Left colon (tissue), 2 donors: ENCODE data around the gene FN3K. TPM values are rescaled to one million over a fixed set of nuclear protein-coding genes. Genes with fewer than 3 reads are reported as not detected.
"Not testable (repeated sequence)": the region's sequence is repeated elsewhere in the genome, so short reads cannot be mapped to it uniquely, and the experiment has no call there.

Source experiments
- ATAC-seq: fragments of 200-7000 bp; cut with Tn5 transposase; one replicate; pipeline ENCODE4 v1.9.1; 2020; ENCODE audit warnings: mild to moderate bottlenecking, moderate library complexity
- DNase-seq, 2 donors: peaks; one replicate each; pipeline ENCODE4 v3.0.0-alpha.2; 2020
- intact Hi-C, 2 donors: fragments of 100-400 bp; cut with DNase I in 1 of 2; cut with micrococcal nuclease in 1 of 2; formaldehyde crosslinking; loops; one replicate each; pipeline versions ENCODE4 v1.11.2 to v1.14.0; 2022; cut with DNase I, micrococcal nuclease
- total RNA-seq, 2 donors: library from RNA; stranded (reverse); fragmentation: NEBNext Ultra II Directional; extraction: Animal tissue kit (Norgen Biotek cat#: 25700); gene quantifications; one replicate each; pipeline ENCODE4 v1.2.1, GENCODE V29; 2021
- donor health status: DM: no; HTN: no; CAD: no.
- donor health status: DM: yes; HTN: yes; CAD: no.

FN3K gene
- total RNA-seq, 2 donors from 2014 or later: 48.3 to 63.1 TPM

DNA sequence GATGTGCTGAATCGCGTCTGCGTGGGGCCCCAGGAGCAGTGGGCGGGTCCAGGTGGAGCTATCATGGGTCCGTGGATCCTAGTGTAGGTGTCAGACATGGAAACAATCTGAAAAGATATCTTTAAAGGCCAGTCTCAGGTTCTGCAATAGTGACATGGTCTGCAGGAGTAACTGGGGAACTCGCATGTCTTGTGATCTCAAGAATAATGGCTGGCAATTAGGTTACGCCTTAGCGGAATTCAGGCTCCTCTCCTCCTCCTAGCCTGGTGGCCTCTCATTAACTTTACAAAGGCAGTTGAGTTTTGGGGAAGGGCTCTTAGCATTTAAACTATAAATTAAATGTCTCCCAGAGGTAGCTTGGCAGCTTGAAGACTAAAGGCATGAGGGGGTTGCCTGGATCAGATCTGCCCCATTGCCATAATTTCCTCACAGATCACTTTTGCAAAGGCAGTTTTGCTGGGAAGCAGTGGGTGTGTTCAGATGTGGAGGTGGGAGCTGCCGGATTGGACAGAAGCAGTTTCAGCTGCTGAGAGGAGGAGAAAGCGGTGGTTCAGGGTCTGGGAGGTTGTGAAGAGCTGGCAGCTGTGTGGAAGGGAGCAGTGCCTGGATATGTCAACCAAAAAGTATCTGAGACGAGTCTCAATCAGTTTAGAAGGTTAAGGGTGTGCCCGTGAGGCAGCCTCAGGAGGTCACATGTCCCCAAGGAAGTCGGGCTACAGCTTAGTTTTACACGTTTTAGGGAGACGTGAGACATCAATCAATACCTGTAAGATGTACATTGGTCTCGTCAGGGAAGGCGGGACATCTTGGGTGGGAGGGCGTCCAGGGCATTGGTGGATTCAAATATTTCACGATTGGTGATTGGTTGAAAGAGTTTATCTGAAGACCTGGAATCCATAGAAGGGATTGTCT lies 19.1 kb downstream of the FN3K start:
- ATAC-seq (peak; percentile 58), DNase-seq (peak; percentile 61 to 66)
- intact Hi-C loops: no loop called here

DNA sequence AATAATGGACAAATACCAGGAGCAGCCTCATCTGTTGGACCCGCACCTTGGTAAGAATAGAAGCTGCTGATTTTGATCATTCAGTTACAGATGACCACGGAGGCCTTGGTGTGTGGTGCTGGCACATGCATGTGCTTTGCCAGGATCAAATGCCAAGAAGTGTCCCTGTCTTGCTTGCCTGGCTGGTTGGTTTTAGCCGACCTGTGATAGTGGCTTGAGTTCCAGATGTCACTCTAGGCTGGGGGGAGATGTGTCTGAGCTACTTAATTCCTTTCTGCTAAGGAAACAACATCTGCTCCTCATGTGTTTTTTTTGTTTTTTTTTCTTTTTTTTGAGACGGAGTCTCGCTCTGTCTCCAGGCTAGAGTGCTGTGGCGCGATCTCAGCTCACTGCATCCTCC lies 20.8 kb downstream of the FN3K start:
- DNase-seq (no peak), ATAC-seq (no peak)
- intact Hi-C loops: no loop called here

DNA sequence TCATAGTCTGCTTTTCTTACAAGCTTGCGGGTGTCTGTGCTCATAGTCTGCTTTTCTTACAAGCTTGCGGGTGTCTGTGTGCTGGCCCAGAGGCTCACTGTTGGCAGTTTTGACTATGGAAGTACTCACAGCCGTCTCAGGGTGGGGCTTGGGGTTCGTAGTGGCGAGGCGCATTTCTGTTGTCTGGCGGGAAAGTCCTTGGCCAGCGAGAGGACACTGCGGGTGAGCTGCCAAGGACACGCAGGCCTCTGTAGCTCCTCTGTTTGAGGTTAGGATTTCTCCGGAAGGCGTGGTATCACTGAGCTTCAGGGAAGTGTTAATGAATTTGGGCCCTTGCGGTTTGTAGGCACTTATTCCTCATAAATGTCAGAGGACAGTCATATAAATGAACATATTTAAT lies 30.0 kb downstream of the FN3K start:
- ATAC-seq (no peak), DNase-seq (no peak)
- intact Hi-C loops: loop anchor here in 1 of 2 donors (10.0 kb wide), 1 partner anchor 101 kb away; no protein-coding TSS in a partner anchor

DNA sequence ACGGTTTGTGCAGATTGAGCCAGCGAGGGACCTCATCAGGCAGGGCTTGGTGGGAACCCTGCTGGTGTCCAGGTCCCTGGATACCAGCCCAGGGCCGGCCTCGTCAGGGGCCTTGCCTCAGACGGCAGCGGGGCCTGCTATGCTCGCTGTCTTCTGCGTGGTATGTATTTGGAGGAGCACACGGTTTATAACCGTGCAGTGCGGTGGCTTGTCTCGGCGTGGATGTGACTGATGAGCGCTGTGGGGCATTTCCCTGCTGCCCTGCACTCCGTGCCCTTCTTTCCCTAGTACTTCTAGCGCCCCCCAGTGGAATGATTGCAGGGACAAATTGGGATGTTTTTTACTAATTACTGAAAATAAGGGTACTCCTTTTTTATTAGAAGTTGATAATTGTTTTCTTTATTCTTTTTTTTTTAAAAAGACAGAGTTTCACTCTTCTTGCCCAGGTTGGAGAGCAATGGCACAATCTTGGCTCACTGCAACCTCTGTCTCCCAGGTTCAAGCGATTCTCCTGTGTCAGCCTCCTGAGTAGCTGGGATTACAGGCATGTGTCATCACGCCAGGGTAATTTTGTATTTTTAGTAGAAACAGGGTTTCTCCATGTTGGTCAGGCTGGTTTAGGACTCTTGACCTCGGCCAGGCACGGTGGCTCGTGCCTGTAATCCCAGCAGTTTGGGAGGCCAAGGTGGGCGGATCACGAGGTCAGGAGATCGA lies 31.8 kb downstream of the FN3K start:
- intact Hi-C loops: loop anchor here in 1 of 2 donors (10.0 kb wide), 1 partner anchor 102 kb away; no protein-coding TSS in a partner anchor
- DNase-seq: peak in 1 of 2 donors; percentile 84
- ATAC-seq: peak; percentile 70

DNA sequence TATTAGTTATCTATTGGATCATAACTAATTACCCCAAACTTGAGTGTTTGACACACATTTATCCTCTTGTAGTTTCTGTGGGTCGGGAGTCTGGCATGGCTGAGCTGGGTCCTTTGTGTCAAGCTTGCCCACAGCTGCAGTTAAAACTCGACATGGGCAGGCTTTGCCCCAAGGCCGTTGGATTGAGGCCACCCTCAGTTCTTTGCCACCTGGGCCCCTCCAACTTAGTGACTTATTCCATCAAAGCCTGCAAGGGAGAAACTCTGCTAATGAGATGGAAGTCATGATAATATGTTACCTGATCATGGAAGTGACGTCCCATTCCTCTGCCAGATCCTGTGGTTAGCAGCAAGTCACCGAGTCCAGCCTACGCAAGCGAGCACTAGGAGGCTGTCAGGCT lies 33.6 kb downstream of the FN3K start:
- intact Hi-C loops: loop anchor here in 1 of 2 donors (10.0 kb wide), 1 partner anchor 104 kb away; no protein-coding TSS in a partner anchor
- no peak for ATAC-seq
- DNase-seq: no peak

DNA sequence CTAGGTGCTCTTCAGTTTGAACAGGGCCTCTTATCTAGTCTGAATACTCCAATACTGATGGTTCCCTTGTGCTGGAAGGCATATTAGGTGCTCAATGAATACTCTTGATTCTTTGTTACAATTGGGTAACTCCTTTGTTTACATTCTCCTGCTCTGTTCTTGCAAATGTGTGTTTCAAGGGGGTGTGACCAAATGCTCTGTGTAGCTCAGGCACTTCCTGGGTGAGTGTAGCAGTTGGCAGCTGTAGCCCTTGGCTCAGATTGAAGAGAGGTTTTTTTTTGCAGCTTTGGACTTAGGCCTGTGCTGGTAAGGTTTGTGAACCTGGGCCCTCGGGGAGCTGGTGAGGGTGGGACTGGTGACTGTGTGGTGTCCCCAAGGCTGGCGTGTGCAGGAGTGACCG lies 36.6 kb downstream of the FN3K start:
- DNase-seq (peak; percentile 50 to 68), ATAC-seq (peak; percentile 87)
- intact Hi-C loops: loop anchor here in 1 of 2 donors (10.0 kb wide), 1 partner anchor 417 kb away; the partner anchor contains the start of gene TEX19

DNA sequence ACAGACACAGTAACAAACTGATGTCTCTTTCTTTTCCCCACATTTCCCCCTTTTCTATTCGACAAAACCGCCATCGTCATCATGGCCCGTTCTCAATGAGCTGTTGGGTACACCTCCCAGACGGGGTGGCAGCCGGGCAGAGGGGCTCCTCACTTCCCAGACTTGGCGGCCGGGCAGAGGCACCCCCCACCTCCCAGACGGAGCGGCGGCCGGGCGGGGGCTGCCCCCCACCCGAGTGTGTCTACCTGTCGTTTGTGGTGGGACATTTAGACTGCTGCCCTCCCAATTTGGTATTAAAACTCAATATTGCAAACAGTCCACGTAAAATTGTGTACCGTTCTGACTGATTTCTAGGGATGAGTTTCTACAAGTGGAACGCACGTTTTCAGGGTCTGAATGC lies 39.0 kb downstream of the FN3K start:
- not testable (repeated sequence) for DNase-seq, ATAC-seq
- intact Hi-C loops: loop anchor here in 1 of 2 donors (10.0 kb wide), 1 partner anchor 420 kb away; the partner anchor contains the start of gene TEX19

DNA sequence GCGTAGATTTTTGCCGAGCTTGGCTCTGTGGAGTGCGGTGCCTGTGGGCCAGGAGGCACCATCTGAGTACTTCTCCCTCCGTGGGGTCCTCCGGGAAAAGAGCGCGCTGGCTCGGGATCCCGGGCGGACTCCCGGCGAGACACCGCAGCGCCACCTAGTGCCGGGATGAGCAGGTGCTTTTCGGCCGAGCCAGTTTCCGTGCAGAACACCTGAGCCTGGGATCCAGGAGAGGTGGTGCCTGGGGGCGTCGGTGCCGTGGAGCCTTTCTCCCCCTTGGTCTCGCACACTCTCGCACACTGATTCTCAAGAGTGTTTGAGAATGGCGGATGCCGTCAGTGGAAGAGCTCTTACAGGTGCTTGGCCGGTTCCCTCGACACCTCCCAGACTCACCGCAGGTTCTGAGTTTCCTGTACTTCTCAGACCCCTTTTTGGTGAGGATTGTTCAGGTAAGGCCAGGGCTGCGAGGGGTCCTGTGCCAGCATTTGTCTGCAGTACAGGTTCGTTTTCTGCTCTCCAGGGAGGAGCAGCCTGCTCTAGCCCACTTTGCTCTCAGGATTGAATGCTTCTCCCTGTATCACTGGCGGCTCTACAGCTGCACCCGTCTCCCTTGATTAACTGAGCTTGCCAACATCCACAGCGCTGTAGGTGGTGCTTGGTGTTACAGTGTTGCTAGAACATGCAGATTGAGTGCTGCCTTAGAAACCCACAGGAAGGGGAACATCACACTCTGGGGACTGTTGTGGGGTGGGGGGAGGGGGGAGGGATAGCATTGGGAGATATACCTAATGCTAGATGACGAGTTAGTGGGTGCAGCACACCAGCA lies 39.8 kb downstream of the FN3K start:
- DNase-seq: peak in 1 of 2 donors; percentile 78
- peak; percentile 44 for ATAC-seq
- intact Hi-C loops: loop anchor here in 1 of 2 donors (10.0 kb wide), 1 partner anchor 420 kb away; the partner anchor contains the start of gene TEX19

DNA sequence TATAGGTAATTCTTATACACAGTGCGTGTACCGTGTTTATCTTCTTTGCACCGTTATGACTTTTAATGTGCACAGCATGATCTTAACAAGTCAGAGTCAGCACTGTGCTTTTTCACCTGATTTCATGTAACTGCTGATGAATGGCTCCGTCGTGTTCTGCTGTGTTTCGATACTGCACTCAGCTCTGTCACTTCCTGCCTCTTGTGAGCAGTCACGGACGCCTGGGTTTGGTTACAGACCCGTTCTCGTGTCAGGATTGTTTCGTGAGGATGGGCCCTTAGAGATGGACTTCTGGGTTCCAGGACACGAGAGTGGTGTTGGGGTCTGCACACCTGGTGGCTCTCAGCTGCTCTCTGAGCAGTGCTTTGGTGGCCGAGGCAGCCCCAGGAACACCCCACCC lies 41.0 kb downstream of the FN3K start:
- no peak for DNase-seq
- intact Hi-C loops: loop anchor here in 1 of 2 donors (10.0 kb wide), 1 partner anchor 422 kb away; the partner anchor contains the start of gene TEX19
- no peak for ATAC-seq

DNA sequence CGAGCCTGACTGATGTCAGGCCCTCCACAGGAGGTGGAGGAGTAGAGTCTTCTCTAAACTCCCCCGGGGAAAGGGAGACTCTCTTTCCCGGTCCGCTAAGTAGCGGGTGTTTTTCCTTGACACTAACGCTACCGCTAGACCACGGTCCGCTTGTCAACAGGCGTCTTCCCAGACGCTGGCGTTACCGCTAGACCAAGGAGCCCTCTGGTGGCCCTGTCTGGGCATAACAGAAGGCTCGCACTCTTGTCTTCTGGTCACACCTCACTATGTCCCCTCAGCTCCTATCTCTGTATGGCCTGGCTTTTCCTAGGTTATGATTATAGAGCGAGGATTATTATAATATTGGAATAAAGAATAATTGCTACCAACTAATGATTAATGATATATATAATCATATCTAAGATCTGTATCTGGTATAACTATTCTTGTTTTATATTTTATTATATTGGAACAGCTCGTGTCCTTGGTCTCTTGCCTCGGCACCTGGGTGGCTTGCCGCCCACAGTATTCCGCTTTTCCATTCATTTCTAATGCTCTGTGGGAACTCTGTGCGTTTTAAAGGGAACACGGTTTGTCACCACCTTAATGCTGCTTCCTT lies 42.5 kb downstream of the FN3K start:
- intact Hi-C loops: loop anchor here in 1 of 2 donors (10.0 kb wide), 1 partner anchor 423 kb away; the partner anchor contains the start of gene TEX19
- not testable (repeated sequence) for ATAC-seq, DNase-seq

DNA sequence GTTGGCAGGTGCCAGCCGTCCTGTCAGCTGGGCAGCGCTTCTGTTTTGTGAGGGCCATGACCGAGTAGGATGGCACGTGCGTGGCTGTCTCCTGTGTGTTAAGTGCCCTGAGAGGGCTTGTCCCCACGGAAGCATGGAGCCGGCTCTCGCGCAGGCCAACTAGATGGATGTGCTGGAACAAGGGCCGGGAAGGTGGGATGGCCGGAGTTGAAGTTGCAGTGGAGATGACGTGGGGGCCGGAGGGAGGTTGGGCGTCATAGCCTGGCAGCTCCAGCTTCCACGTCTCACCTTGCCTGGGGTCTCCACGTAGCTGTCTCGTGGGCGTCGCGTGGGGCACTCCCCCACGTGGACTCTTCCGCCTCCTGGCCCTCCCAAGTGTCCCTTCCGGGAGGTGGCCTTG lies 44.1 kb downstream of the FN3K start:
- DNase-seq: no peak
- ATAC-seq: no peak
- intact Hi-C loops: loop anchor here in 1 of 2 donors (10.0 kb wide), 1 partner anchor 425 kb away; the partner anchor contains the start of gene TEX19

DNA sequence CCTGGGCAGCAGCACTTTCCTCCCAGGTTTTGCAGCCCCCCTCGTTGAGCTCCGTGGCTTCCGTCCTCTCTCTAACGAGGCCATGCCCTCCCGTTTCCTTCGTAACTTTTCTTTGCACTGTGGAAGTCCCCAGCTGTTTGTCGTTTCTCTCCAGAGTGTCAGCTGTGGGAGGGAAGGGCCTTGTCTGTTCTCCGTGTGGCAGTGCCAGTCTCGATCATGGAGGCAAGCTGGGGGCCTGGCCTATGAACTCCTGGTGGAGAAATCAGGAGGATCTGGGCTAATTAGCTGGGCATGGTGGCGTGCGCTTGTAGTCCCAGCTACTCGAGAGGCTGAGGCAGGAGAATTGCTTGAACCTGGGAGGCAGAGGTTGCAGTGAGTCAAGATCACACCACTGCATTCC lies 44.8 kb downstream of the FN3K start:
- no peak for ATAC-seq
- DNase-seq: no peak
- intact Hi-C loops: loop anchor here in 1 of 2 donors (5.0 kb wide), 1 partner anchor 137 kb away; no protein-coding TSS in a partner anchor

DNA sequence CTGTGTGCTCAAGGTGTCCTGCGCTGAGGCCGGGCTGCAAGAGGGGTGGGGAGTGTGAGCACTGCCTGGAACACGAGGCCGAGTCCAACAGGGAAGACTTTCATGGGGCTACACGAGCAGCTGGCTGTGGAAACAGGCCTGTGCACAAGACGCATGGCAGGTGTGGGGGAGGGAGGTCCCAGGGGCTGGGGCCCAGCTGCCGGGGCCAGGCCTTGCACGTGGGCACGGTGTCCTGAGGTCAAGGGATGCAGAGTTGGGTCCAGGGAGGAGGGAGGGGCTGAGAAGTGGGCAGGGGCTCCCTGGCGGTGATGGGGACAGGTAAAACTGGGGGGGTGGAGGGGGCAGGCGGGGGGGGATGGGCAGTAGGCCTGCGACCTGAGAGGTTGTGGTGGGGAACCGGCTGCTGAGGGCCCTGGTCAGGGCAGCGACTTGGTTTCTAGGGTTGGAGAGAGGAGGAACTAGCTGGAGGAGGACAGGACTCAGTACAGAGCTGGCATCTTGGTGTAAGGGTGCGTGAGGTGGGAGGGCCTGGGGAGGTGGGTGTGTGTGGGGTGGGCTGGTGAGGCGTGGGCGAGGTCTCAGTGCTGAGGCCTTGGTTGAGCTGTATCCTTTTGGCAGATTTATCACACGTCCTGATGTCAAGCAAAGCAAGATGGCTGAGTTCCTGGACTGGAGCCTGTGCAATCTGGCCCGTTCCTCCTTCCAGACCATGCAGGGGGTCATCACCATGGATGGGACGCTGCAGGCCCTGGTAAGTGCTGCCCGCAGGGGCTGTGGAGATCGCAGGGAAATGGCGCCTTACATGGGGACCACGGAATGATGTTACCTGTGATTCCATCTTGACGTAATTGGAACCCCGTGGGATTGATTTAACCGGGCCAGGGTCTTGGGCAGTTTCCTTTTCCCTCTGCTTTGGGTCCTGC lies 45.8 kb downstream of the FN3K start:
- intact Hi-C loops: loop anchor here in 1 of 2 donors (5.0 kb wide), 1 partner anchor 136 kb away; no protein-coding TSS in a partner anchor
- no peak for DNase-seq

DNA sequence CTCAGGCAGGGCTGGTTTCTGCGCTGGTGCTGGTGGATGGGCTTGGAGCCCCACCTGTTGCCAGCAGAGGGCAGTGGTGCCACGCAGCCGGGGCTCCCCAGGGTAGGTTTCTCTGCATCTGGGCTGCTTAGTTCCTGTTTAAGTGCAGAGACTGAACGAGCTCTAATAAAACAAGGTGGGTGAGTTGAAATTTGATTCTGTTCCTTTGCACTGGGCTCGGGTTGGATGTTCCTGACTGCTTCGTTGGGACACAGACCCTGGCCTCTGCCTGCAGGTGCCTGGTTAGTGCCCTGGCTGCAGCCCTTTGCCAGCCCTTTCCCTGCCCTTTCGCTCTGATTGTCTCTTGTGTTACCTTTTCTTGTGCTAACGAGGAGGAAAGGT lies 46.5 kb downstream of the FN3K start:
- ATAC-seq: peak; percentile 99
- intact Hi-C loops: loop anchor here in 1 of 2 donors (5.0 kb wide), 1 partner anchor 135 kb away; no protein-coding TSS in a partner anchor

More for the DNA sequence above, 45.8 kb downstream of the FN3K start:
- peak; percentile 19 for ATAC-seq

DNA sequence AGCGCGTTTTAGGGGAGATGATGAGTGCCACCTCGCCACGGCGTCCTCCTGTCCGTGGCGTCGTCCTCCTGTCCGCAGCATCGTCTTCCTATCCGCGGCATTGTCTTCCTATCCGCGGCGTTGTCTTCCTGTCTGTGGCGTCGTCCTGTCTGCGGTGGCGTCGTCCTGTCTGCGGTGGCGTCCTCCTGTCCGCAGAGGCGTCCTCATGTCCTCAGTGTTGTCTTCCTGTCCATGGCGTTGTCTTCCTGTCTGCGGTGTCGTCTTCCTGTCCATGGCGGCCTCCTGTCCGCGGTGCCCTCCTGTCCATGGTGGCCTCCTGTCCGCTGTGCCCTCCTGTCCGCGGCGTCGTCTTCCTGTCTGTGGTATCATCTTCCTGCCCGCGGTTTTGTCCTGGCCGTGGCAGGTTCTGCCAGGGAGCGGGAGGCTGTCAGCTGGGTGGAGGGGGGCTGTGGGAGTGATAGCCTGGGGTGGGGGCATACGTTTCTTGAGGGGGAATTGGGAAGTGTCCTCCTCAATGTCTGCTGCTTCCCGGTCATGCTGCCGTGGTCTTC lies 47.3 kb downstream of the FN3K start:
- ATAC-seq: no peak
- DNase-seq: no peak
- intact Hi-C loops: loop anchor here in 1 of 2 donors (5.0 kb wide), 1 partner anchor 135 kb away; no protein-coding TSS in a partner anchor

More for the DNA sequence above, 46.5 kb downstream of the FN3K start:
- peak; percentile 65 to 88 for DNase-seq

DNA sequence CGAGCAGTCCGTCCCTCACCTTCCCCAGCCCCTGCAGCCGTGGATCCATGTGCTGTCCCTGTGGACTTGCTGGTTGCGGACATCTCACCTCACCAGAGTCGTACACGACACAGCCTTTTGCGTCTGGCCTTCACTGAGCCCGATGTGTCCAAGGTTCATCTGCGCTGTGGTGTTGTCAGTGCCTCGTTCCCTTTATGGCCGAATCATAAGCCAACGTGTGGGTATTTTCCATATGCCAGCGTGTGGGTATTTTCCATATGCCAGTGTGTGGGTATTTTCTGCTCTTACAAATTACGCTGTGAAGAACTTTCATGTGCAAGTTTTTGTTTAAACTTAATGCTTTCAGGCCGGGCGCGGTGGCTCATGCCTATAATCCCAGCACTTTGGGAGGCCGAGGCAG lies 48.1 kb downstream of the FN3K start:
- ATAC-seq (no peak), DNase-seq (no peak)
- intact Hi-C loops: loop anchor here in 1 of 2 donors (5.0 kb wide), 1 partner anchor 134 kb away; no protein-coding TSS in a partner anchor
